Activated CD8-positive, alpha-beta memory T cell treated with anti-CD3 and anti-CD28 coated beads, Interleukin-2, amount 10 ng/mL, durations not matched to agents 7 days and 5 days (primary cell): ENCODE results near the gene PAWR. TPM values are rescaled to one million over a fixed set of nuclear protein-coding genes. Genes with fewer than 3 reads are reported as not detected.
"Not testable (repeated sequence)": the region's sequence is repeated elsewhere in the genome, so short reads cannot be mapped to it uniquely, and the experiment has no call there.

Experiments used
- ATAC-seq: fragments of 150-1000 bp; cut with Tn5 transposase; one replicate; pipeline ENCODE4 v1.10.0; 2021; ENCODE audit warnings: moderate library complexity
- CTCF ChIA-PET: fragments of 350-600 bp; sonication (Branson Sonifier 250); formaldehyde crosslinking; loops from one replicate; lab custom pipeline; 2021; ENCODE audit warnings: antibody characterized with exemption; lab: Charles Lee
- DNase-seq: peaks from one replicate; pipeline ENCODE4 v3.0.0-alpha.2; 2020
- H3K27ac Mint-ChIP-seq: one replicate; pipeline ENCODE4 v1.8.0; 2021; ENCODE audit warnings: mild to moderate bottlenecking, mixed read lengths
- H3K27me3 Mint-ChIP-seq: one replicate; pipeline ENCODE4 v1.8.0; 2021; ENCODE audit warnings: mixed read lengths
- H3K36me3 Mint-ChIP-seq: one replicate; pipeline ENCODE4 v1.8.0; 2021; ENCODE audit warnings: mild to moderate bottlenecking, mixed read lengths
- H3K4me1 Mint-ChIP-seq: one replicate; pipeline ENCODE4 v1.8.0; 2021; ENCODE audit warnings: mixed read lengths
- H3K4me3 Mint-ChIP-seq: one replicate; pipeline ENCODE4 v1.8.0; 2021; ENCODE audit warnings: mild to moderate bottlenecking, moderate library complexity, mixed read lengths
- H3K9me3 Mint-ChIP-seq: one replicate; pipeline ENCODE4 v1.8.0; 2022; ENCODE audit warnings: low read depth, mixed read lengths
- total RNA-seq, 2 experiments: library from RNA; stranded (reverse); gene quantifications; one replicate each; pipeline ENCODE4 v1.2.3, GENCODE V29; 2021

The PAWR gene
- total RNA-seq, 2 experiments from 2014 or later, result 3.0 to 5.2 TPM

DNA sequence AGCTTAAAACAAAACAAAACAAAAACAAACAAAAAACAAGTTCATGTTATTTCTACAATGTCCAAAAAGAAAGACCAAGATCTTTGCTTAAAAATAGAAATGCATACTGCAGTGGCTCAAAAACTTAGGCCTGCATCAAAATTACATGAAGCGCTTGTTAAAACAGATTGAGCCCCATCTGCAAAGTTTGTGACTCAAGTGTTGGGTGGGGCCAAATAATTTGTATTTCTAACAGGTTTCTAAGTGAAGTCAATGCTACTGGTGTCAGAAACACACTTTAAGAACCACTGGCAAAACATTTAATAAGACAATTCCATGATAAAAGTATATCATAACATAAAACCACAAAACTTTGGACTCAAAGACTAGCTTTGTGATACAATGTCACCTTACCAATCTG, 105.6 kb downstream of the PAWR start:
- no peaks in the 10 kb centered on the region for H3K27me3 Mint-ChIP-seq
- no peak for DNase-seq
- no peak for ATAC-seq
- no peaks in the 10 kb centered on the region for H3K36me3 Mint-ChIP-seq
- no peak overlapping the region for H3K27ac Mint-ChIP-seq
- H3K4me3 Mint-ChIP-seq, result no peak overlapping the region
- CTCF ChIA-PET, result no interaction called here
- no peaks in the 10 kb centered on the region for H3K4me1 Mint-ChIP-seq
- H3K9me3 Mint-ChIP-seq, result no peaks in the 10 kb centered on the region

DNA sequence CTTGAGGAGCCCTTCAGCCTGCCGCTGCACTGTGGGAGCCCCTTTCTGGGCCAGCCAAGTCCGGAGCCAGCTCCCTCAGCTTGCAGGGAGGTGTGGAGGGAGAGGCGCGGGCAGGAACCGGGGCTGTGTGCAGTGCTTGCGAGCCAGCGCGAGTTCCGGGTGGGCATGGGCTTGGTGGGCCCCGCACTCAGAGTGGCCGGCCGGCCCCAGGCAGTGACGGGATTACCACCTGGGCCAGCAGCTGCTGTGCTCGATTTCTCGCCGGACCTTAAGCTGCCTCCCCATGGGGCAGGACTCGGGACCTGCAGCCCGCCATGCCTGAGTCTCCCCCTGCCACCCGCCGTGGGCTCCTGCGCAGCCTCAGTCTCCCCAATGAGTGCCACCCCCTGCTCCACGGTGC, 116.9 kb downstream of the PAWR start:
- DNase-seq (no peak), ATAC-seq (no peak)
- Mint-ChIP-seq H3K9me3 (peaks cover 10% of the 10 kb centered on the region), H3K27me3 (no peaks in the 10 kb centered on the region), H3K4me1 (no peaks in the 10 kb centered on the region), H3K4me3 (no peak overlapping the region), H3K36me3 (peaks cover 1% of the 10 kb centered on the region), H3K27ac (no peak overlapping the region)
- CTCF ChIA-PET, result no interaction called here

DNA sequence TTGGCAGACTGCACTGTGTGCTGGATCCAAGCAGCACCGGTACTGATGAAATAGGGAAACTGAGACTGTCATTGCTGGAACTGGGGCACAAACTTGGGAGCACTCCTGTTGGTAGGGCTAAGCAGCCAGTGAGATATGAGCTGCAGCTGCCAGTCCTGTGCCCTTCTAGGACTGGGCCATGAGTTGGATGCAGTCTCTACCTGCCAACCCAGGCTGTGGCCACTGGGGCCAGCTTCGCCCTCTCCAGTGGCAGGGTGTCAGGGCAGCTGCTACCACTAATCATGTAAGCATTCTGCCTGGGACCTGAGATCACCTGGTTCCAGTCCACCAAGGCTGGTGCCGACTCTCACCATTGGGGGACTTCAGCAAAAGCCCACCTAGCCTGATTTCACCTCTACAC, 121.1 kb downstream of the PAWR start:
- Mint-ChIP-seq H3K4me1 (no peaks in the 10 kb centered on the region), H3K9me3 (peaks cover 4% of the 10 kb centered on the region), H3K36me3 (peaks cover 1% of the 10 kb centered on the region), H3K27ac (no peak overlapping the region), H3K4me3 (no peak overlapping the region), H3K27me3 (no peaks in the 10 kb centered on the region)
- ATAC-seq (no peak), DNase-seq (no peak)
- CTCF ChIA-PET, result no interaction called here

DNA sequence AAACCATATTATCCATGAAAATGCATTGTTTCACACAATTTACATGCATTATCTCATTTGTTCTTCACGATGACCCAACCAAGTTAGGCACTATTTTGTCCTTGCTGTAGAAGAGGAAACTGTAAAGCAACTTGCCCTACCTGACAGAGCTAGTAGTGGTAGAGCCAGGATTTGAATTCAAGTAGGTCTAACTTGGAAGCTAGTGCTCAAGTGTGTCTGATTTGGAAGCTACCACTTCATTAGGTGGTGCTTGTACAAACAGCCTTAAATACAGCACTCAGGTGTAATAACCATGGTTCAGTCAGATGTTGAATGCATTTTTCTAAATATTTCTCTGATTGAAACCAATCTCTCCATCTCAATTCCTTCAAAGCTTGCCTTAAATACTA, 123.6 kb downstream of the PAWR start:
- DNase-seq, result no peak
- no peak for ATAC-seq
- H3K4me3 Mint-ChIP-seq, result no peak overlapping the region
- no peak overlapping the region for H3K27ac Mint-ChIP-seq
- H3K36me3 Mint-ChIP-seq, result no peaks in the 10 kb centered on the region
- no peaks in the 10 kb centered on the region for H3K27me3 Mint-ChIP-seq
- peaks cover 4% of the 10 kb centered on the region for H3K9me3 Mint-ChIP-seq
- CTCF ChIA-PET, result no interaction called here
- H3K4me1 Mint-ChIP-seq, result no peaks in the 10 kb centered on the region

DNA sequence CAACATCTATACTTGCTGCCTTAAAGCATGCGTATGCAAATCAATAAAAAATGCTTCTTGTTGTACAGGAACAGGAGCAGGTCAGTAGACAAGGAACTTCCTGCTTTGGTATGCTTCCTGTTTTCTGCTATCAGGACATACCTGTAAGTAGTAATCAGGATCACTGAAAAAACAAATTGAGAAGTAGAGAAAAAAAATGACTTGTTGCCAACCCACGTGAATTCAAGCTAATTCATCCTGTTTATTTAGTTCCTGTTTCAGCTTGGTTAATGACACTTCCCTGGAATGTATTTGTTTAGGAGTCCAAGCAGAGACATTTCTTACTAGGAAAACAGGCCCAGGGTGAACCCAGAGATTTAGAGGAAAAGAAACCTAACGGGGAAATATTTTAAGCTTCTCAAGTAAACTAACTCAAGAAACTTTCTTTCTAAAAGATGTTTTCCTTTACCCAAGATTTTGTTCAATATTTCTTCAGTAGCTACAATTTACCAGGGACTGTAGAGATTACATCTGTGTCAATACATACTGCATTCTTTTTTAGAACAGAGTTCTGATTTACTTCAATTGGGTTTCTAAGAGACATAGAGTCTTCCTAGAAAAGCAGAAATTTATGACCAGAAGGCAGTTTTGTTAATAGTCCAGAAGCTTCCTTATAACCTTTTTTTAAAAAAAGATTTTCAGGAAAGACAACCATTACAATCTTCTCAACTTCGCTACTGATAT, 124.2 kb downstream of the PAWR start:
- Mint-ChIP-seq H3K4me3 (no peak overlapping the region), H3K36me3 (no peaks in the 10 kb centered on the region), H3K4me1 (no peaks in the 10 kb centered on the region), H3K9me3 (peaks cover 4% of the 10 kb centered on the region), H3K27ac (no peak overlapping the region), H3K27me3 (no peaks in the 10 kb centered on the region)
- CTCF ChIA-PET, result no interaction called here
- DNase-seq (no peak), ATAC-seq (no peak)

DNA sequence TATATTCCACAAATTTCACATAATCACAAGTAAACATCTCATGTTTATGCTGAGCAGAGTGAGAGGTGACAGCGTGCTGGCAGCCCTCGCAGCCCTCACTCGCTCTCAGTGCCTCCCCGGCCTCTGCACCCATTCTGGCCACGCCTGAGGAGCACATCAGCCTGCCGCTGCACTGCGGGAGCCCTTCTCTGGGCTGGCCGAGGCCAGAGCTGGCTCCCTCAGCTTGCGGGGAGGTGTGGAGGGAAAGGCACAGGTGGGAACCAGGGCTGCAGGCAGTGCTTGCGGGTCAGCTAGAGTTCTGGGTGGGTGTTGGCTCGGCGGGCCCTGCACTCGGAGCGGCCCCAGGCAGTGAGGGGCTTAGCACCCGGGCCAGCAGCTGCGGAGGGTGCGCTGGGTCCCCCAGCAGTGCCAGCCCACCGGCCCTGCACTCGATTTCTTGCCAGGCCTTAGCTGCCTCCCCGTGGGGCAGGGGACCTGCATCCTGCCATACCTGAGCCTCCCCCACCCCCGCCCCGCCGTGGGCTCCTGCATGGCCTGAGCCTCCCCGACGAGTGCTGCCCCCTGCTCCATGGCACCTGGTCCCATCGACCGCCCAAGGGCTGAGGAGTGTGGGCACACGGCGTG, 125.9 kb downstream of the PAWR start:
- H3K4me1 Mint-ChIP-seq, CTCF ChIA-PET, DNase-seq, H3K27ac Mint-ChIP-seq, ATAC-seq, H3K9me3 Mint-ChIP-seq, H3K4me3 Mint-ChIP-seq, H3K27me3 Mint-ChIP-seq, H3K36me3 Mint-ChIP-seq: not testable (repeated sequence)

DNA sequence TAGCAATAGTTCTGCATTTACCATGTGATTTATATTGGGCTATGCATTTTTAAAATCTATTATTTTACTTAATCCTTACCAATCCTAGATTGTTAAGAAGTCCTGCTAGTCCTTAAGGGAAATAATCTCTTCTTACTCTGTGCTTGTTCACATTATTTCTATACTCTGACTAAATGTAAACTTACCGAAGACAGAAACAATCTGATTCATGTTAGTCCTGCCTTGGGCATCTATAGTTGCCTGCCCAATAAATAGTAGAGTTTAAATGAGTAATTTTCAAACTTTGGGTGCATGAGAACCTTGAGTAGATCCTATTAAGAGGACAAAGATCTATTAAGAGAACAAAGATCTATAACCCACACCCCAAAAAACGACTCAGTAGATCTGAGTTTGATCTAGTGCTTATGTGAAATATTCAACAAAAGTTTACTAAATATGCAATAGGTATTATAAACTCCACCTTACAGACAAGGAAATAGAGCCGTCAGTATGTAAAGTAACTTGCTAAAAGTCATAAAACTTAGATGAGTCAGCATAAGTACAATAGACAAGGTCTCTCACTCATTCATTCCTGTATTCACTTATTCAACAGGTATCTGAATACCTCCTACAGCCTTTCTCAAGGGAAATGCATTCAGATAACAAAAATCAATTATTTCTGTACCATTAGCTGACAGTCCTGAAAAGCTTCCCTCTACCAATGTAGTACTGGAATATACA, 127.6 kb downstream of the PAWR start:
- H3K4me3 Mint-ChIP-seq, result no peak overlapping the region
- no peaks in the 10 kb centered on the region for H3K36me3 Mint-ChIP-seq
- CTCF ChIA-PET, result no interaction called here
- DNase-seq, result no peak
- ATAC-seq, result no peak
- H3K27me3 Mint-ChIP-seq, result no peaks in the 10 kb centered on the region
- H3K27ac Mint-ChIP-seq, result no peak overlapping the region
- no peaks in the 10 kb centered on the region for H3K4me1 Mint-ChIP-seq
- H3K9me3 Mint-ChIP-seq, result peaks cover 4% of the 10 kb centered on the region

DNA sequence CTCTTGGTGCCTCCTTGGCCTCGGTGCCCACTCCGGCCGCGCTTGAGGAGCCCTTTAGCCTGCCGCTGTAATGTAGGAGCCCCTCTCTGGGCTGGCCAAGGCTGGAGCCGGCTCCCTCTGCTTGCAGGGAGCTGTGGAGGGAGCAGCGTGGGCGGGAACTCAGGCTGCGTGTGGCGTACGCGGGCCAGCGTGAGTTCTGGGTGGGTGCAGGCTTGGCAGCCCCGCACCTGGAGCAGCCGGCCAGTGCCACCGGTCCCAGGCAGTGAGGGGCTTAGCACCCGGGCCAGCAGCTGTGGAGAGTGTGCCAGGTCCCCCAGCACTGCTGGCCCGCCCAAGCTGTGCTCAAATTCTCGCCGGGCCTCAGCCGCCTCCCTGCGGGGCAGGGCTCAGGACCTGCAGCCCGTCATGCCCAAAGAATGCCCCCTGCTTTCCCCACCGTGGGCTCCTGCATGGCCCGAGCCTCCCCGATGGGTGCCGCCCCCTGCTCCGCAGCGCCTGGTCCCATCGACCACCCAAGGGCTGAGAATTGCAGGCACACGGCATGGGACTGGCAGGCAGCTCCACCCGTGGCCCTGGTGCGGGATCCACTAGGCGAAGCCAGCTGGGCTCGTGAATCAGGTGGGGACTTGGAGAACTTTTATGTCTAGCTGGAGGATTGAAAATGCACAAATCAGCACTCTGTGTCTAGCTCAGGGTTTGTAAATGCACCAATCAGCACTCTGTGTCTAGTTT, 129.2 kb downstream of the PAWR start:
- DNase-seq, result no peak
- H3K9me3 Mint-ChIP-seq, result peaks cover 4% of the 10 kb centered on the region
- no peaks in the 10 kb centered on the region for H3K4me1 Mint-ChIP-seq
- H3K4me3 Mint-ChIP-seq, result no peak overlapping the region
- H3K27me3 Mint-ChIP-seq, result no peaks in the 10 kb centered on the region
- no peak overlapping the region for H3K27ac Mint-ChIP-seq
- CTCF ChIA-PET, result no interaction called here
- H3K36me3 Mint-ChIP-seq, result no peaks in the 10 kb centered on the region
- no peak for ATAC-seq

DNA sequence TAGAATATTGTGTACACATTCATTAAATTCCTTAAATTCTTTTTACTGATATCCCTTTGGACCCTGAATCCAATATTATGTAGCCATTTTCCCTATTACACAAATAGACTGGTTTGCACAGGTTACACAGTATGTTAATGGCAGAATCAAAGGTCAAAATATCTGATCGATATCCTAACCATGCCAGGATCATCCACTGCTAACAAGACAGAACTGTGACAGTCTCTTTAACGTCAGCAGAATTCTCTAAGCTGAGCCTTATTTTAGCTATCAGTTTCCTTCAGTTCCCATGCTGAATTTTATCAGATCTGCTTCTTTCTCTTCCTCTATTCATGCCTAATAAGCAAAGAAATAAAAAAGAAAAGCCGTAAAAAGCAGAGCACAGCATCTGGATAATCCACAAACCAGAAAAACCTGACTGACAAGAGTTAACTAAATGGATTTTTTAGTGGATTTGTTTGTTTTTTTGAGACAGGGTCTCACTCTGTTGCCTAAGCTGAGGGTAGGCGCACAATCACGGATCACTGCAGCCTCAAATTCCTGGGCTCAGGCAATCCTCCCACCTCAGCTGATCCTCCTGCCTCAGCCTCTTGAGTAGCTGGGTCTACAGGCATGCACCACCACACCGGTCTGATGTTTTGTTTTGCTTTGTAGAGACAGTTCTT, 130.4 kb downstream of the PAWR start:
- no peak overlapping the region for H3K27ac Mint-ChIP-seq
- no peaks in the 10 kb centered on the region for H3K27me3 Mint-ChIP-seq
- no peak overlapping the region for H3K4me3 Mint-ChIP-seq
- no peaks in the 10 kb centered on the region for H3K36me3 Mint-ChIP-seq
- DNase-seq (no peak), ATAC-seq (no peak)
- peaks cover 4% of the 10 kb centered on the region for H3K9me3 Mint-ChIP-seq
- CTCF ChIA-PET, result no interaction called here
- no peaks in the 10 kb centered on the region for H3K4me1 Mint-ChIP-seq

DNA sequence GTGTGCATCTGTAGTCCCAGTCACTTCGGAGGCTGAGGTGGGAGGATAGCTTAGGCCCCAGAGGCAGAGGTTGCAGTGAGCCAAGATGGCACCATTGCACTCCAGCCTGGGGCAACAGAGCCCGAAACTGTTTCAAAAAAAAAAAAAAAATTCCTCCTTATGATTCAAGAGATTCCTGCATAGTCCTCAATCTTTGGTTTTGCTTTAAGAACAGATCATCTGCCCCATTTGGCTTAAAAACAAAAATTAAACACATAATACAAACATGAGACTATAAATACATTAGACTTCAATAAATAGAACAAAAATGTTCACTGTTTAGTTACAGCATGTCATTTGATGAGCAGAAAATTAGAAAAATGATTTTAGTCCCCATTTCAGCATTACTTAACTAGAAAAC, 131.2 kb downstream of the PAWR start:
- DNase-seq (no peak), ATAC-seq (no peak)
- CTCF ChIA-PET, result no interaction called here
- peaks cover 4% of the 10 kb centered on the region for H3K9me3 Mint-ChIP-seq
- H3K4me1 Mint-ChIP-seq, result no peaks in the 10 kb centered on the region
- no peaks in the 10 kb centered on the region for H3K36me3 Mint-ChIP-seq
- no peak overlapping the region for H3K27ac Mint-ChIP-seq
- H3K4me3 Mint-ChIP-seq, result no peak overlapping the region
- H3K27me3 Mint-ChIP-seq, result no peaks in the 10 kb centered on the region

DNA sequence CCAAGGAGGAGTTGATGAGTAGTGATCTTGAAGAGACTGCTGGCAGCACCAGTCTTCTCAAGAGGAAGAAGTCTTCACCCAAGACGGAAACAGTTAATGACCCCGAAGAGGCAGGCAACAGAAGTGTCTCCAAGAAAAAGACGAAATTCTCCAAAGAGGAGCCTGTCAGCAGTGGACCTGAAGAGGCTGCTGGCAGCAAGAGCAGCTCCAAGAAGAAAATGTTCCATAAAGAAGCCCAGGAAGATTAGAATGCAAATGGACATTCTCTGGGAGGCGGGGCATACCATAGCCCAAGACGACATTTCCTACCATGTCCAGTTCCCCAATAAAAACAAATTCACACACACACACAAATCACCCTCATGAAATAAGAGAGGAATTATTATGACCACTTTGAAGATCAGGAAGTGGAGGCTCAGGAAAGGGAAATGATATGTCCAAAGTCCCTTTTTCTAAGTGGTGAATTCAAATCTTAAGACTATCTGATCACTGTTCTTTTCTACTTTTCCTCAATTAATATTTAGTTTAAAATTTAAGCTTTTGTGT, 131.8 kb downstream of the PAWR start:
- CTCF ChIA-PET, result interaction anchor here (1.3 kb wide), 1 partner anchor 628 kb away, joined by 3 read pairs; no protein-coding TSS in a partner anchor
- H3K36me3 Mint-ChIP-seq, result no peaks in the 10 kb centered on the region

DNA sequence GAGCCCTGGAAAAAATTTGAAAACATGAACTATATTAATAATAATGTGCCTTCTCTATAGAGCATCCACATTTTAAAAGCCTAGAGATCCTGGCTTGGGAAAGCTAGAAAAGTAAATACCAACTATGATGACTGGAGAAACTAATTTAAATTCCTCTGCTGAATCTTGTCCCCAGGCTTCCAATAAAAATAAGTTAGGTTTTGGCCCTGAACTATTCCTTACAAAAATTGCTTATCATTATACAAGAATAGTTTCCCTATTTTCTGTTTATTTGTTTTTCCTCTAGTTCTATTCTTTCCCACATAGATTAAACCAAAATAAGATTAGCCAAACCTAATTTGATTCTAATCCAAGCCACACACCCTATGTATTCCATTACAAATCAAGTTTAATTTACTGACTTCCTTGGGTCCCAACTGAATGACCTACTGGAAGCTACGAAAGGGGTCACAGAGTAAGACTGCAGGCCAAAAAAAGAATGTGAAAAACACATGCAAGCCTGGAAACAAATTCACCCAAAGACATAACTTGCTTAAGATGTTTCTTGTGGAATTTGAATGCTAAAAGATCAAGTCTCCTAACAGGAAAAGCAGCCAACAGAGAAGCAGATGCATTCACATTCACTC, 133.0 kb downstream of the PAWR start:
- Mint-ChIP-seq H3K27me3 (no peaks in the 10 kb centered on the region), H3K36me3 (no peaks in the 10 kb centered on the region), H3K4me3 (no peak overlapping the region), H3K9me3 (peaks cover 7% of the 10 kb centered on the region), H3K27ac (no peak overlapping the region), H3K4me1 (no peaks in the 10 kb centered on the region)
- CTCF ChIA-PET, result interaction anchor here (1.3 kb wide), 1 partner anchor 629 kb away, joined by 3 read pairs; no protein-coding TSS in a partner anchor
- no peak for DNase-seq
- no peak for ATAC-seq

More for the DNA sequence above, 131.8 kb downstream of the PAWR start:
- no peak for ATAC-seq
- peaks cover 4% of the 10 kb centered on the region for H3K9me3 Mint-ChIP-seq
- no peak for DNase-seq
- no peak overlapping the region for H3K4me3 Mint-ChIP-seq
- no peaks in the 10 kb centered on the region for H3K27me3 Mint-ChIP-seq
- H3K4me1 Mint-ChIP-seq, result no peaks in the 10 kb centered on the region
- H3K27ac Mint-ChIP-seq, result no peak overlapping the region
